ENCODE results near the gene PDLIM5. TPM values are rescaled to one million over a fixed set of nuclear protein-coding genes. Genes with fewer than 3 reads are reported as not detected.

Gene PDLIM5
- total and polyA plus RNA-seq, 2 of the 8 experiments (the other 6 are each of a cell fraction or from before 2014, with no cell fraction given), result 37.3 to 62.1 TPM

DNA sequence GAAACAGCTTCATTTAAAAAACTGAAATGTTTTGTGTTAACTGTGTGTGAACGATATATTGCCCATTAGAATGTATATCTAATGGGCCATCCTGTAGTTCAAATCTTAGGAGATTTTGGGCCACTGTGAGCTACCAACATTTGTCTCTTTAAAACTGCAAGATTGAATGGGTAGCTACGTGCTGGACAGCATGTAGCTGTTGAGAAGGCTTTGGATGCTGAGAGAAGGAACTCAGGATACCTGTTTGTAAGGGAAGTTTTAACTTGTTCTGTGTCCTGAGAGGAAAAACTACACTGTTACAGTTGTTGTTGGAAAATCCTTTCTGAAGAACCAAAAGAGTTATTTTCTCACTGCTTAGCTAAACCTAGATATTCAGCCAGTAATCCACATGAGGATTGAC lies 45.9 kb downstream of the PDLIM5 start:
- H3K14ac ChIP-seq (ENCODE audit: insufficient read length), result no peak overlapping the region

More for the DNA sequence above, 45.9 kb downstream of the PDLIM5 start:
- Histone ChIP-seq H2AFZ (ENCODE audit: low read length) (no peak overlapping the region), H4K5ac (ENCODE audit: insufficient read length, low read depth, low read length) (no peak overlapping the region), H3K9me3 (ENCODE audit: insufficient read depth in 2 of 2, low read depth in 1 of 2, low read length in 1 of 2) (peaks cover 0 to 6% of the 10 kb centered on the region in 2 experiments; a peak in 2 of 4 replicates), H3K79me2 (ENCODE audit: control insufficient read depth in 1 of 2, insufficient read depth in 2 of 2, low read length in 2 of 2) (no peaks in the 10 kb centered on the region), H3K4me3 (ENCODE audit: extremely low read depth in 1 of 4, insufficient read depth in 2 of 4, low read depth in 3 of 4, low read length in 4 of 4) (no peak overlapping the region), H2BK15ac (ENCODE audit: low read length) (no peak overlapping the region), H3K79me1 (ENCODE audit: low read depth, low read length) (no peaks in the 10 kb centered on the region), H3K27me3 (replicated peaks in 1 of 4; ENCODE audit: control insufficient read depth in 3 of 4, extremely low read depth in 1 of 4, insufficient read depth in 3 of 4, low read length in 3 of 4) (no peaks in the 10 kb centered on the region), H3K18ac (ENCODE audit: extremely low read depth, low read length) (no peak overlapping the region), H4K20me1 (replicated peaks in 1 of 2; ENCODE audit: control insufficient read depth in 1 of 2, insufficient read depth in 2 of 2, low read length in 2 of 2) (no peaks in the 10 kb centered on the region), H2BK5ac (ENCODE audit: low read depth, low read length) (no peak overlapping the region), H3K56ac (replicated peaks; ENCODE audit: insufficient read length, low read depth, low read length) (no peak overlapping the region), H2AK5ac (ENCODE audit: low read depth, low read length) (no peak overlapping the region), H3K23ac (ENCODE audit: insufficient read length) (no peak overlapping the region), H3K27ac (ENCODE audit: low read depth, low read length) (no peak overlapping the region), H2BK12ac (ENCODE audit: low read depth, low read length) (no peak overlapping the region), H3K23me2 (ENCODE audit: low read depth, low read length) (peaks cover 2% of the 10 kb centered on the region; the same call in 1 of the 2 replicates), H3K4ac (replicated peaks; ENCODE audit: insufficient read length, low read depth, low read length) (no peak overlapping the region), H3K9ac (replicated peaks in 1 of 4; ENCODE audit: extremely low read depth in 1 of 4, low read depth in 3 of 4, low read length in 3 of 4) (no peak overlapping the region), H3K4me1 (replicated peaks in 1 of 4; ENCODE audit: control insufficient read depth in 3 of 4, insufficient read depth in 4 of 4, low read length in 3 of 4) (no peaks in the 10 kb centered on the region), H4K91ac (replicated peaks; ENCODE audit: insufficient read length, low read length) (no peak overlapping the region), H3K4me2 (ENCODE audit: insufficient read depth in 1 of 2, low read depth in 2 of 2, low read length in 2 of 2) (no peak overlapping the region), H3K36me3 (ENCODE audit: control insufficient read depth in 2 of 4, insufficient read depth in 4 of 4, low read length in 3 of 4) (no peaks in the 10 kb centered on the region; a peak in 1 of 8 replicates), H4K8ac (ENCODE audit: extremely low read depth, insufficient read depth, low read length) (no peak overlapping the region), H2BK120ac (replicated peaks; ENCODE audit: low read depth, low read length) (no peak overlapping the region), H2BK20ac (ENCODE audit: low read length) (no peak overlapping the region)
- CTCF ChIA-PET (ENCODE audit: partially characterized antibody), result interaction anchor here (1.1 kb wide), 2 partner anchors 72 to 108 kb away, joined by 3 read pairs; no protein-coding TSS in a partner anchor
- POLR2A ChIA-PET (ENCODE audit: partially characterized antibody), result no interaction called here
- no peak for FAIRE-seq
- TF ChIP-seq, protein P1, sequence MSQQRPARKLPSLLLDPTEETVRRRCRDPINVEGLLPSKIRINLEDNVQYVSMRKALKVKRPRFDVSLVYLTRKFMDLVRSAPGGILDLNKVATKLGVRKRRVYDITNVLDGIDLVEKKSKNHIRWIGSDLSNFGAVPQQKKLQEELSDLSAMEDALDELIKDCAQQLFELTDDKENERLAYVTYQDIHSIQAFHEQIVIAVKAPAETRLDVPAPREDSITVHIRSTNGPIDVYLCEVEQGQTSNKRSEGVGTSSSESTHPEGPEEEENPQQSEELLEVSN (IDR thresholded peaks at IDR 0.05), result no peak
- TF ChIP-seq RNF2 (IDR thresholded peaks at IDR 0.05; ENCODE audit: borderline replicate concordance, low read depth, low read length, missing control alignments, poor library complexity, severe bottlenecking), result no peak
- no peak for TF ChIP-seq RAD21 (IDR thresholded peaks at IDR 0.05 in 1 of 2, conservative IDR thresholded peaks at IDR 0.05 in 1 of 2; ENCODE audit: low read depth in 2 of 2, low read length in 2 of 2)
- TF ChIP-seq ZNF274 (IDR thresholded peaks at IDR 0.05; ENCODE audit: borderline replicate concordance, extremely low read depth, low read length), result no peak
- DNase-seq (ENCODE audit: low read depth in 1 of 2, low spot score in 2 of 2), result no peak
- 82% methylated on average over 2 of the region's 2 CpGs; no CpG with 5 or more reads in 1 of the 2 experiments for WGBS, 2 experiments (ENCODE audit: extremely low coverage in 1 of 2, insufficient coverage in 1 of 2, insufficient read length in 1 of 2, insufficient replicate concordance in 2 of 2, low coverage in 1 of 2, low lambda C conversion rate in 2 of 2, missing lambda C conversion rate in 1 of 2)

Data from H1 (cell line).